ENCODE measurements around the gene ITGB3. TPM values are rescaled to one million over a fixed set of nuclear protein-coding genes. Genes with fewer than 3 reads are reported as not detected.

The ITGB3 gene
- total RNA-seq, 1 experiment from 2014 or later = not detected

GRCh38 chr17:47295037-47295873 is 41.6 kb downstream of the ITGB3 start (continued):
- TF ChIP-seq POLR2A (IDR thresholded peaks at IDR 0.05; ENCODE audit: borderline replicate concordance, extremely low read depth, insufficient read depth, insufficient read length) (no peak), JUND (IDR thresholded peaks at IDR 0.05) (no peak), ZNF274 (IDR thresholded peaks at IDR 0.05; ENCODE audit: low read depth, low read length) (no peak)

- Histone ChIP-seq H3K79me2 (ENCODE audit: insufficient read depth, low read length) (no peaks in the 10 kb centered on the region), H3K9ac (ENCODE audit: low read length) (no peak overlapping the region), H3K36me3 (ENCODE audit: control insufficient read depth in 1 of 2, insufficient read depth in 2 of 2, low read length in 2 of 2) (no peaks in the 10 kb centered on the region), H2AFZ (ENCODE audit: low read depth, low read length, poor library complexity, severe bottlenecking) (no peak overlapping the region), H3K4me3 (replicated peaks in 1 of 2; ENCODE audit: low read depth in 1 of 2, low read length in 2 of 2) (no peak overlapping the region), H3K4me1 (ENCODE audit: control insufficient read depth in 1 of 2, insufficient read depth in 2 of 2, low read length in 2 of 2) (no peaks in the 10 kb centered on the region), H3K4me2 (ENCODE audit: low read length) (no peak overlapping the region), H3K9me3 (ENCODE audit: control insufficient read depth in 1 of 2, insufficient read depth in 1 of 2, low read depth in 1 of 2, low read length in 2 of 2) (no peaks in the 10 kb centered on the region), H3K9me2 (ENCODE audit: insufficient read depth) (no peaks in the 10 kb centered on the region), H3K27me3 (ENCODE audit: insufficient read depth, low read length) (no peaks in the 10 kb centered on the region), H3K27ac (ENCODE audit: low read depth, low read length) (no peak overlapping the region), H4K20me1 (ENCODE audit: insufficient read depth) (no peaks in the 10 kb centered on the region)
- ChIA-PET CTCF (no interaction called here), RAD21 (ENCODE audit: low non-redundant PET in 1 of 2, low total read pairs in 2 of 2, uncharacterized antibody in 2 of 2, unreplicated experiment in 2 of 2) (interaction anchor here in 1 of 2 experiments (0.5 kb wide), 1 partner anchor 67 kb away, joined by 3 read pairs; no protein-coding TSS in a partner anchor), POLR2A (no interaction called here)
- intact Hi-C loops (cut with micrococcal nuclease) = no loop called here
- BruUV-seq (replicated peaks) = no TSS peak
- no peak for DNase-seq (ENCODE audit: low read depth, low spot score)
- ATAC-seq = no peak
- TF ChIP-seq ELF1 (IDR thresholded peaks at IDR 0.05; ENCODE audit: borderline replicate concordance, low read depth) (no peak), CBX3 (IDR thresholded peaks at IDR 0.05; ENCODE audit: low read depth) (no peak)
These were observed 42.2 kb downstream of the ITGB3 start for GRCh38 chr17:47295874-47296255.

DNA sequence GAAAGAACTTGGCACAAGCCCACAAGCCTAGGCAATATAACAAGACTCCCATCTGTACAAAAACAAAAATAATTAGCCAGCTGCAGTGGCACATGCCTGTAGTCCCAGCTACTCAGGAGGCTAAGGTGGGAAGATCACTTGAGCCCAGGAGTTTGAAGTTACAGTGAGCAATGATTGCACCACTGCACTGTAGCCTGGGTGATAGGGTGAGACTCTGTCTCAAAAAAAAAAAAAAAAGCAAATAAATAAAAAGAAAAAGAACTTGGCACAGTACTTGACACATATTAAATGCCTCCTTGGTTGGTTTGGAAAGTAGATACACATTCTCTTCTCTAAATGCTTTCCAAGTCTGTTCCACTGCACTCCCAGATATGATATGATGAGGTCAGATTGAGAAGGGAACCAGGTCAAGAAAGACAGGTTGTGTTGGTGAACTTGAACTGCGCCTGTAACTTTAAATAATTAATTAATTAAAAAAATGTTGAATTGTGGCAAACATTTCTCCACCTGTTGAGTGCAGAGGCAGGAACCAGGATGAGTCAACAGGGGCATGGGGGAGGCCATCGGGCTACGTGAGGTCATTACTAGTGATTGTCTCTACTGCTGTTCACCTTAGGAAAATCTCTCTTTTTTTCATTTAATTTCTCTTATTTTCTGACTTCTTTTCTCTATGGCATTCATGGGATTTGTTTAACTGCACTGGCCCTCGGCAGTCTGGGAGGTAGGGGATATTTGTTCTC is 44.2 kb downstream of the ITGB3 start:
- intact Hi-C loops (cut with micrococcal nuclease) = no loop called here
- Histone ChIP-seq H4K20me1 (ENCODE audit: insufficient read depth) (no peaks in the 10 kb centered on the region), H3K4me1 (ENCODE audit: control insufficient read depth in 1 of 2, insufficient read depth in 2 of 2, low read length in 2 of 2) (no peaks in the 10 kb centered on the region), H3K4me2 (ENCODE audit: low read length) (no peak overlapping the region), H3K9me3 (ENCODE audit: control insufficient read depth in 1 of 2, insufficient read depth in 1 of 2, low read depth in 1 of 2, low read length in 2 of 2) (no peaks in the 10 kb centered on the region), H3K9me2 (ENCODE audit: insufficient read depth) (no peaks in the 10 kb centered on the region), H3K79me2 (ENCODE audit: insufficient read depth, low read length) (no peaks in the 10 kb centered on the region), H3K9ac (ENCODE audit: low read length) (no peak overlapping the region), H3K4me3 (replicated peaks in 1 of 2; ENCODE audit: low read depth in 1 of 2, low read length in 2 of 2) (no peak overlapping the region), H3K27ac (ENCODE audit: low read depth, low read length) (no peak overlapping the region), H3K36me3 (ENCODE audit: control insufficient read depth in 1 of 2, insufficient read depth in 2 of 2, low read length in 2 of 2) (no peaks in the 10 kb centered on the region), H3K27me3 (ENCODE audit: insufficient read depth, low read length) (no peaks in the 10 kb centered on the region), H2AFZ (ENCODE audit: low read depth, low read length, poor library complexity, severe bottlenecking) (no peak overlapping the region)
- ChIA-PET CTCF (no interaction called here), POLR2A (no interaction called here), RAD21 (ENCODE audit: low non-redundant PET in 1 of 2, low total read pairs in 2 of 2, uncharacterized antibody in 2 of 2, unreplicated experiment in 2 of 2) (no interaction called here)
- DNase-seq (ENCODE audit: low read depth, low spot score) (no peak), ATAC-seq (no peak)
- no TSS peak for BruUV-seq (replicated peaks)
- TF ChIP-seq ZFX (IDR thresholded peaks at IDR 0.05) (no peak), REST (IDR thresholded peaks at IDR 0.05; ENCODE audit: low read depth) (no peak), FOSL1 (IDR thresholded peaks at IDR 0.05; ENCODE audit: low read depth) (no peak), ZNF274 (IDR thresholded peaks at IDR 0.05; ENCODE audit: low read depth, low read length) (no peak), ELF1 (IDR thresholded peaks at IDR 0.05; ENCODE audit: borderline replicate concordance, low read depth) (no peak), SP1 (IDR thresholded peaks at IDR 0.05; ENCODE audit: low read depth) (no peak), EGR1 (IDR thresholded peaks at IDR 0.05; ENCODE audit: low read depth) (no peak), SIN3A (IDR thresholded peaks at IDR 0.05; ENCODE audit: low read depth) (no peak), CBX3 (IDR thresholded peaks at IDR 0.05; ENCODE audit: low read depth) (no peak), RAD21 (IDR thresholded peaks at IDR 0.05; ENCODE audit: low read depth) (no peak), JUND (IDR thresholded peaks at IDR 0.05) (no peak), SRF (IDR thresholded peaks at IDR 0.05; ENCODE audit: low read depth) (no peak), TCF7L2 (IDR thresholded peaks at IDR 0.05; ENCODE audit: borderline replicate concordance, extremely low read depth, insufficient read depth, insufficient read length) (no peak), POLR2AphosphoS5 (IDR thresholded peaks at IDR 0.05; ENCODE audit: low read depth, low read length) (no peak)

All from HCT116 (cell line).